HG03442 (cell line): ENCODE measurements around the gene HPCAL1.

Source experiments
- ATAC-seq: cut with Tn5 transposase; IDR thresholded peaks from one replicate; pipeline ENCODE4 v1.9.1; 2021; ENCODE audit warnings: mild to moderate bottlenecking, moderate library complexity; ENCODE audit not compliant: unreplicated experiment

The HPCAL1 gene

DNA sequence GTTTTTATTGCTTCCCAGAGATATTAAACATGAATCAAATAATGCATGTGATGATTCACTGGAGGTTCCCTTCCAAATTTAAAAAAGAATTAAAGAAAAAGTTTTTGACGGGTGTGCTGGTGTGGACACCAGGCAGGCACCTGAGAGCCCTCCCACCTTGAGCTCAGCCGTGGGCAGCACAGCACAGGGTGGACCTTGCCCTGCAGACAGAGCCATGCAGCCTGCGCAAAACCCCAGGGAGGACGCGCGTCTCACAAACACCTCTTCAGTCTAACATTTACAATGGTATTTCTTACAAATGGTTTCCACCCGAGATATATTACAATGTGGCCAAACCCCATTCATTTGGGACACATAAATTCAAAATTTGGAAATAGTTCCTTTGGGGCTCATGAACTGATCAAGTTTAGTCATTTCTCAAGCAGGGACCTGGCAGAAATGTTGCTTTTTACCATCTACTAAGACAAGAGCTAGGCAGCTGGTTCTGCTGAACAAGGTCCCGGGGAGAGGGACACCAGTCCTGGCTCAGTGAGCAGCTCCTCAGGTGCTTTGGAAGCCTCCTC, 100.0 kb downstream of the HPCAL1 start:
- no peak for ATAC-seq

DNA sequence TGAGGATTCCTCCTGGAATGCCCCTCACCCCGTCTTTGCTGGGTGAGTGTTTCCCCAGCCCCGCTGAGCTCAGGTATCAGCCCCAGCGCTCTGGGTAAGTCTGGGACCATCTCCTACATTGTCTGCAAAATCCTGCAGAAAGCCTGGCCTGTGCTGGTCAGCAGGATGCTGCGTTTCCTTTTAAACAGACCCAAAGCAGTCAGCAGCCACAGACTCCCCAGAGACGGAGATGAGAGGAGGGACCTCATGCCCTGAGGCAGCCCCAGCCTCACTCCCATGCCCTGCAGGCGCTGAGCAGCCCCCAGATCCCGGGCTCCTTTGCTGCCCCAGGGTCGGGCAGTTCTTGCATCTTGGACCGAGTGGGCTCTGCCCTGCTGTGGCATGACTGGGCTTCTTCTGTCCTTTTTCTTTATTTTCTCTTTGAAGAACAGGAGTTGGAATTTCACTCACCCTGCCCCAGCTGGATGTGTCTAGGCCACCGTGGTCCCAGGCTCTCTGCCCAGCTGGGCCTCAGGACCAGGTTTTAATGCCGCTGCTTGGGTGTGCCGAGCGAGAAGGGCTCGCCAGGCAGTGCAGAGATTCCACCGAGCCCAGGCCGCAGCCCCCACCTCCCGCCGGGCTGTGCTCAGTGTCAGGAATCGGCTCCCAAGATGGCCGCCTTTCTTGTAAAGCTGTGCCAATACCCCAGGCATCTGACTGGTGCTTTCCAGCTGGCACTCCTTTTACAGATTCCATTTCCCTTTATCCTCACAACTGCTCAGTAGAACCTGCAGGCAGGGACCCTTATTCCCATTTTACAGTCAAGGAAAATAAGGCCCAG, 101.8 kb downstream of the HPCAL1 start:
- no peak for ATAC-seq

DNA sequence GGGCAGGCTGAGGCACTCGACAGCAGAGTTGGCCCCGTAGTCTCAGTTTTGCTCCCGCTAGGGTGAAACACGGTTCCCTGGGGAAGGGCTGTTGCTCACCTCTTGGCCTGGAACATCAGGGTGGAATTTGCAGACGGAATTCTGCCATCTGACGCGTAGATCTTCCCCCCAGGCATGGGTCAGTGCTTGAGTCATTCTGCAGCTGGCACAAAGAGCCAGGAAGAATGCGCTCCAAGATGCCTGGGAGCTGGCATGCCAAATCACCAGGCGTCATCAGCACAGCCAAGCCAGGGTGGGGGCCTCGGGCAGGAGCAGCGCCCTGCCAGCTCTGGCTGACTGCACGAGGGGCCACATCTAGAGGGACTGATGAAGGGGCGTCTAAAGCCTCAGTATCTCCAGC, 102.7 kb downstream of the HPCAL1 start:
- no peak for ATAC-seq

DNA sequence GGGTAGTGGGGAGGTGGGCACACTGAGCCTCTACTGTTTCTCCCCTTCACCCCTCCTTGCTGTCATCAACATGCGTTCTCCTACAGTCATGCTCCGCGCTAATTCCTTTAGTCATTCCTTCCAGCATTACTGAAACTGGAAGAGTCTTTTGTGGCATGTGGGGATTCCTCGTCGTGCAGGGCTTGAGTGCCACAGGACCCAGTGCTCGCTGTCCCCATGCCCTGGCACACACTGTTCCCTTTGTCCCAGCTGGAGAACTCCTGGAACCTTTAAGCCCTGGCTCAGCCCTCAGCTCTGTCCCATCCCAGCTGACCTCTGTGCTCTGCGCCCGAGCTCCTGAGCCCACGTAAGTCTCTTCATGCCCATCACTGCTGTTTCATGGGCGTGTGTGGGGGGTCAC, 103.3 kb downstream of the HPCAL1 start:
- ATAC-seq, result no peak

DNA sequence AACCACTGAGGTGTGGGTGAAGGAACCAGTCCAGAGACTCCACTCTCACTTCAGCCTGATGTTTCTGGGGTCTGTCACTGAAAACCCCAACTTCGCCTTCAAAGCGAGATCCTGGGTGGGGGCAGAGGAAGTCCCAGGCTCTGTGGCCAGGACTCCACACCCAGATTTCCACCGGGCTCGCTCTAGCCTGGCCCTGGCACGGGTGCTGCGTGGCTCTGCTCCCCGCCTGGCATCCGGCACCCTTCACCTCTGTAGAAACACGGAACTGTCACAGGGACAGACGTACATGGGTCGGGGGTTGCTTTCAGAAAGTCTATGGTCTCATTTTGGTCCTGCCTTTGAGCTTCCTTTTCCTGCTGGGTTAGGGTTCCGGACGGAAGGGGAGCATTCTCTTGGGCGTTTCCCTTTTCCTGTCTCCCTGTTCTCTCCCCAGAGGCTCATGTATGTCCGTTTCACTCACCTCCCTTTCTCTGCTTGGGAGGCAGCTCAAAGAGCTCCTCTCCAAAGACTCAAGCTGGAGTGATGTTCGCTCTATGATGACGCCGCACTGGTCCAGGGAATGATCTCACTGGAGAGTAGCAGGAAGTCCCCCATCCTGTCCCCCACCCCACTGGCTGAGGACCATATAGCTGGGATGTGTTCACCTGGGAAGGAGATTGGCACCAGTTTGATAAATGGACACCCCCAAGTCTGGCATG, 103.9 kb downstream of the HPCAL1 start:
- no peak for ATAC-seq

DNA sequence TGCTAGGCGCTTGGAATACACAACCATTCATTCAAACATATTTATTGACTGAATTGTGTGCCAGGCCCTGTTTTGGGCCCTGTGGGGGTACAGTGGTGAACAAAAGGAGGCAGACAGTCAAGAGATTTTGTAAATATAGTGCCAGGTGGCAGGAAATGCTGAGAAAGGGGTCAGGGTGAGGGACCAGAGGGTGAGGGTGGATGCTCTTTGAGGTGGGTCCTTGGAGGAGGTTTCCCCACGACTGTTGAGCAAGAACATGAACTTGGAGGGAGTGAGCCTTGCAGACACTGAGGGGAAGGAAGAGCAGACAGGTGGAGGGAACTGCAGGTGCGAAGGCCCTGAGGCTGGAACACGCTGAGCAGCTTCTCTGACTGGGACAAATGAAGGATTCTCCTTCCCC, 104.7 kb downstream of the HPCAL1 start:
- no peak for ATAC-seq

DNA sequence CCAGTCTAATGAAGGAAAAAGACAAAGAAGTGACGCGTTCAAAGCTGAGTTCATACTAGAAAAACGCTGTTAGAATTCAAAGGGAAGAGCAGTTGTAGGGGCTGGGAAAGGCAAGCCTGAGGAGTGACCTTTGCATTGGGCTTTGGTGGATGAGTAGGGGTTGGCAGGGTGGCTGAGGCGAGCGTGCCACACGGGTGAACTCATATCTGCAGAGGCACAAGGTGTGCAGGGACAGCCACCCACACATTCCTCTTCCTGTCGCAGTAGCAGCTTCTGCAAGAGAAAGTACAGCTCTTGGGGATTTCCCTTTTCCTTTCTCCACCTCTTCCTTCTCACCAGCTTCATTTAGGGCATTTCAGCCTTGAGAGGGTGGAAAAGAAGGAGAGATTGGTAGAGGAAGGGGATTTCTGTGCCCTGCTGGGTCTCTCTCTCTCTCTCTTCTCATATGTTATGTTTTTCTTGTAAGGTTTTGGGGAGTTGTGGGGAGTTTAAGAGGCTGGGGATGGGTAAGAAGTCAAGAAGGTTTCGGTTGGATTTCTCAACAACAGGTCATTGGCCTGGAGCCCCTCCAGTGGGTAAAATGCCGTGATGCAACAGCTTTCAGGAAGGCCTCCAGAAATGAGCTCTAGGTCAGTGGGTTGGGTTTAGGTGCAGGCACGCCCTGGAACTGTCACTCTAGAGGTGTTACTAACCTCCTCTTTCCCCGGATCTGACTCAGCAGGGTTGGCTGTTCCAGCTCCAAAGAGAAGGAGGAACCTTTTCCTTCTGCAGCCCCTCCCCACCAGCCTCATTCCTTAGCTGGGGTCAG, 105.3 kb downstream of the HPCAL1 start:
- ATAC-seq, result peak; percentile 51

DNA sequence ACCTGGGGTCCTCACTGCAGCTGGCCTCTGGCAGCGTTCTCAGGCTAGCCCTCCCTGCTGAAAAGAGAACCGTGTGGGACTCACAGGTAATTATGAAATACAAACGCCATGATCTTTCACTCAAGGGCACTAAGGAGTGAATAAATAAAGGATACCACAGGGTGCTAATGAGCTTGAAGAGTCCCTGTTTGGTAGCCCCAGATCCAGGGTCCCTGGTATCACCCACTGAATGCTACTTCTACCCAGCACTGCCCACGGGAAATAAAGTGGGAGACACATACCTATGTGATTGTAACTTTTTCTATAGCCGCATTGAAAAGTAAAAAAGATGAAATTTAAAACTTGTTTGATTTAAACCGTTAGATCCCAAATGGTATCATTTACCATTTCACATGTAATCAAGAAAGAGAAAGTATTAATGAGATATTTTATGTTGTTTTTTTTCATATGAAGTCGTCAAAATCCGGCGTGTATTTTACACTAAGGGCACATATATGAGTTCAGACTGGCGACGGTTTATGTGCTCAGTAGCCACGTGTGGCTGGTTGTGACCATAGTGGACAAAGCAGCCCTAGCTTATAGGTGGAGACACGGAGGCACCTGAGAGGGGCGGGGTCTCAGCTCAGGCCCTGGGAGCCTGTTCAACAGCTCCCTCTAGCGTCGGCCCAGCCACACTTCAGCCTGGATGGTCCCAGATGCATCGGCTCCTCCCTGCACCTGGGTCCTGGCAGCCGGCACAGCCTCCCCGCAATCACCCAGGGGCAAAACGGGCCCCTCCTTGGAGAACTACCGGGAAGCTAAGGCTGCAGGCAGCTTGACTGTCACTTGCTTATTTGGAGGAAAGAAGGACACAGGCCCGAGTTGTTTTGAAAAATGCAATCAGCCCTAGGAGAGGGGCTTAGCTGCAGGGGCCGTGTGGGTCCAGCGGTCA, 106.2 kb downstream of the HPCAL1 start:
- peak; percentile 48 for ATAC-seq

DNA sequence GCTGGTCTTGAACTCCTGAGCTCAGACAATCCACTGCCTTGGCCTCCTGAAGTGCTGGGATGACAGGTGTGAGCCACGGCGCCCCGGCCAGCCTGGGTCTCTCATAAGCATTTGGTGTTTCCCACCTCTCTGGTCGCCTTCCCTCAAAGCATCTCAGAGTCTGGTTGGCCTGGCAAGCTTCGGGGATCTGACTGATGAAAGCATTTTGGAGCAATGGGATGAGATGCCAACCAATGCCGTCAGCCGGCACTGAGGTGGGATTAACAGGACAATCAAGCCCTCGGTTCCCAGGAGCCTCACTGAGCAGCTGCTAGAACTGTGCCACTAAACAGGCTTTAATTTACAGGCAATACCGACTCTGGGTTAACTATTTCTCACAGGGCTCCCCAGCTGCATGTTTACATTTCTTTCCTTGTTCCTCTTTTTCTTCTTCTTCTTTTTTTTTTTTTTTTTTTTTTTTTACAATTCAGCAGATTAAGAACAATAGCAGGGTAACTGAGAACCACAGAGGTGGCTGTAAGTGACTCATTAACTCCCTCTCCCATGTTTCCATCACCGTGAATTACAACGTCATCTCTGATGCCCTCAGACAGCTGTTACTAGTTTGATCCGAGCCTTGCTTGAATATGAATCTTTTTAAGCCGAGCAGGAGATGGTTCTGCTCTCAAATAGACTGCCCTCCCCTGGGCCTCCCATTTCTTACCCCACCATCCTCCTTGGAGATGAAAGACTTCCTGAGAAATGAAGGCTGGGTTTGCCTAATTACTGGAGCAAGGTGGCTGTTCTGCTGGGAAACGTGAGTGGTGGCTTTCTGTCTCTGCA, 107.5 kb downstream of the HPCAL1 start:
- peak; percentile 58 for ATAC-seq

DNA sequence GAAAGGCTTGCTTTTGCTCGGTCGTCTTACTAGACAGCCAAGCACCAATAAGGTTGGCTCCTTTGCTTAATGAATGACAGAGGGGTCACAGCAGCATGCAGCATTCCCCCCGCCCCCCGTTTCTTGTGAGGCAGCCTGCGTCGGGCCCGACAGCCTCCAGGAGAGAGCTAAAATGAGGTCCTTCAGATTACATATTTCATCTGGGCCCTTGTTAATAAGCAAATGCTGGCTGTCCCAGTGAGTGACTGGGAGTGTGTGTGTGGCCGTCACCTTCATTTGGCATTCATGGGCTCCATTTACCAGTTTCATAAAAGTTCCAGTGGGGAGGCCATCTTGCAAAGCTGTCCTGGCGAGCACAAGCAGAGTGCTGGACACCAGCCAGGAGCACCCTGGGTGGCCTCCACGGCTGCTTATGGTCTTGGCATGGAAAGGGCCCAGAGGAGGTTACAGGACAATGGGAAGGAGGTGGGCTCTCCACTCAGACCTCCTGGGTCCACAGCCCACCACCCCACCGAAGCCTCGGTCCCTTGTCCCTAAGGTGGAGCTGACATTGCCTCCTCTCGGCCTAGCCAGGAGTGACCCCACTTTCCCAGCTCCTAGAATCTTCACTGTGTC, 108.2 kb downstream of the HPCAL1 start:
- no peak for ATAC-seq

DNA sequence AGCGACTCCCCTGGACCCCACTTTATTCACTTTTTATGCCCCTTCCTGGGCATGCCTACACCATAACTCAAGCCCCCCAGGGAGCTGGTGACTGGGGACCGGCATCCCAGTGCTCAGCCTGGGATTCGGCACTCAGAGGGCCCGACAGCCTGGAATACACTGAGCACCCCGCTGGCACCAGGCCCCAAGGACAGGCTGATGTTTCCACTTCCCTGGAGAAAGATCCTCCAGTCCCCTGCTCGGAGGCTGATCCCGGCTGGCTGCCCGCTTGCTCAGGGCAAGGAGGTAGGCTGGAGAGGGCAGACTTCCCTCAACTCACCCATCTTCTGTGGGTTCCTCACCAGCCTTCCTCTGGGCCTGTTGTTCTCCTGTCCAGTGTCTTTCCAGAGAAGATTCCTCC, 108.9 kb downstream of the HPCAL1 start:
- ATAC-seq, result no peak

DNA sequence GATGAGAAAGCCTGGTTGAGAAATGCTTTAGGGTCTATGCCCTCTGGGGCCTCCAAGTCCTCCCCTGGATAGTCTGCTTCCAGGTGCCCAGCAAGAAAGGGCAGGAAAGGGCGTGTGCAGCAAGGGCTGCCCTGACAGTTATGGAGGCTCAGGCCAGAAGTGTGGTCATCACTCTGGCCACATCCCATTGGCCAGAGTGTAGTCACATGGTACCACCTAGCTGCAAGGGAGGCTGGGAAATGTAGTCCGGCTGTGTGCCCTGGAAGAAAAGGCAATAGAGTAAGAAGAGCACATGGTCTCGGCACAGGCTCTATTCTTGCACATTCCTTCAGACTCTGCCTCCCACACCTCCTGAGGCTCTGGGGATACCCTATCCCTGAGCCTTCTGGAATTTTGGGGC, 109.7 kb downstream of the HPCAL1 start:
- ATAC-seq, result peak; percentile 19

DNA sequence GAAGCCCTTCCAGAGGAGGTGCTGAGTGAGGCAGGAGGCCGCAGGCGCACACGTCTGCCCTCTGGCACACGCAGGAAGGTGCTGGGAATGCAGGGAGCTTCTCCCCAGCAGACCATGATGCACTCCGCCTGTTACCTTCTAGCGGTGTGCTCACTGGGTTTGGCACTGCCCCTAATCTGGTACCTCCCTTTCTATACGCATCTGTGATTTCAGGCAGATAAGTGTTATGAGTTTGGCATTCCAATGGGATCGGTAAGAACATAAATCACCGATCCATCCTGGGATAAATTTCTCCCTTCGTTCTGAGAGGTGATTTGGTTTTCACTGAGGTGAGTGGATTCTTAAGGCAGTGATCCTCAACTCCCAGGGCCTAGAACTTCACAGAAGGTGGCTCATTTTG, 110.8 kb downstream of the HPCAL1 start:
- no peak for ATAC-seq

DNA sequence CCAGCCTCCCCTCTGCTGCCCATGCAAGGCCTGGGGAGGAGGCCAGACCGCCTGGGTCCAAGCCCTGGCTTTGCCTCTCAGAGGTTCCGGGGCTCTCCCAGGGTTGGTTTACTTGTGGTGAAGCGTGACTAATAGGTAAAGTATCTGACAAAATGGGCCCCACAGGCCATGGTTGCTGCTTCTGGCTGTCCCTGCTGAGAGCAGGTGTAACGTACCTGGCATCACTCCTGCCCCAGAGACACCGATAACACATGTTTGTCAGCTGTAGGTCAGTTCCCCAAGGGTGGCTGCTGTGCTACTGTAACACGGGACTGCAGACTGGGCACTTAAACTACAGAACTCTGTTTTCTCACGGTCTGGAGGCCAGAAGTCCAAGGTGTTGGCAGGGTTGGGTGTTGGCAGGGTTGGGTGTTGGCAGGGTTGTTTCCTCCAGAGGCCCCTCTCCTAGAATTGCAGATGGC, 111.3 kb downstream of the HPCAL1 start:
- ATAC-seq, result no peak

DNA sequence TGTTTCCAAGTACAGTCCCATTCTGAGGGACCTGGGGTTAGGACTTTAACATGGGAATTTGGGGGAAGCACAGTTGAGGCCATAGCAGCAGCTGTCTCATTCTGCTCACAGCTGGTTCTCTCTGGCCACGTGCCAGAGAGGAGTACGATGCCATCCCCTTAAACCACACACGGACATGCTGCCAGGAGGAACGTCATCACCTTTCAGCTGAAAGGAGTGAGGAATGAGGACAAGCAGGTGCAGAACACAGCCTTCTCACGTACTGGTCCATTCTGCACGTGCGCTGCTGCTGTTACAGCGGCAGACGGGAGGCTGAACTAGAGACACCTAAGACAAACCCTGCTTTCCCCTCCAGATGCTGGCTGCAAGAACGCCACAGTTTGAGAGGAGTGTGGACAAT, 111.9 kb downstream of the HPCAL1 start:
- ATAC-seq, result no peak

DNA sequence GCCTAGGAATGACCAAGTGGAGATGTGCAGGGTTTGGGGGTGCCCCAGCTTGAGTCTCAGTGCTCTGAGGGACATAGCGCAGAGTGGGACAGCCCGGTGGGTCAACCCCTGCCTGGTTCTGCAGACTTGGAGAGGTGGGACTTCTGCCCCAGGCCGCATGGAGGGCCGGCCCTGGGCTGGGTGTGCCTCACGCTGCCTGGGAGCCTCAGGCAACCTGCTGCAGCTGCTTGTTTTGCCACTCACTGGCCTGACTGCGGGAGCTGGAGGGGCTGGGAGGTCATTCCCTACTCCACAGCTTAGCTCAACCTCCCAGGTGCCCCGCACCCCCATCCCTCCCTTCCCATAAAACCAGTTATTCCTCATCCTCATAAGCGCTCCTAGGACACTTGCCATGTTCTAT, 112.3 kb downstream of the HPCAL1 start:
- no peak for ATAC-seq

DNA sequence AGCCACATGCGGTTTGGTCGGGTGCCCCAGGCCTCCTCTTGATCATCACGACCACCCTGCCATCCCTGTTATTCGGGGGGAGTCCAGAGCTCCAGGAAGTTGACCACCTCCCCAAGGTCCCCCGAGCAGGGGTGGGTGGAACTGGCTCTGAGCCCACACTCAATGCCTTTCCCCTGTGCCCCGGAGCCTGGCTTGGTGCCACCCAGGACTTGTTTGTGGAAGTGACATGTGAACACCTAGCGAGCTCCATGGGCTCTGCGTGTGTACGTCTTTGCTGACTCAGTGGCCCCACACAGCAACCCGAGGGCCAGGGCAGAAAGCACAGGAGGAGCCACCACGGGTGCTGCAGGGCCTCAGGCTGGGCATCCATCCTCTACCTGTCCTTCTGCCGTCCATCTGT, 112.9 kb downstream of the HPCAL1 start:
- ATAC-seq, result no peak

DNA sequence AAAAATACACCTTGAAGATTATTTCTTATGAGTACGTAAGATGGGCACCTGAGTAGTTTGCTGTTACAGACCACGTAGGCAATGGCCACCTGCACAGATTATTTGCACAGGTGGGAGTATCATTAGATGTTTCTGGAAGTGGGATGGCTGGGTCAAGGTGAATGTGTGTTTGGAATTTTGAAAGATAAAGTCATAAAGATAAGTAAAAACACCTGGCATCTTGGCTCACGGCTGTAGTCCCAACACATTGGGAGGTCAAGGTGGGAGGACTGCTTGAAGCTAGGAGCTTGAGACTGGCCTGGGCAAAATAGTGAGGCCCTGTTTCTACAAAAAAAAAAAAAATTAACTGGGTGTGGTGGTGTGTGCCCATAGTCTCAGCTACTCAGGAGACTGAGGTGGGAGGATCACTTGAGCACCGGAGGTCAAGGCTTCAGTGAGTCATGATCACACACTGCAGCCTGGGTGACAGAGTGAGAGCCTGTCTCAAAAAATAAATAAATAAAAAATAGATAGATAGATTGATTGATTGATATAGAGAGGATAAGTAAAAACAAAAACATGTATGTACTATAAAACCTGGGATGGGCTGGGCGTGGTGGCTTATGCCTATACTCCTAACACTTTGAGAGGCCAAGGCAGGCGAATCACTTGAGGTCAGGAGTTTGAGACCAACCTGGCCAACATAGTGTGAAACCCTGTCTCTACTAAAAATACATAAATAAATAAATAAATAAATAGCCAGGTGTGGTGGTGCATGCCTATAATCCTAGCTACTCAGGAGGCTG, 115.0 kb downstream of the HPCAL1 start:
- ATAC-seq, result no peak
